ENCODE data around the gene TNFRSF19. TPM values are rescaled to one million over a fixed set of nuclear protein-coding genes. Genes with fewer than 3 reads are reported as not detected.

Gene TNFRSF19
- total and polyA plus RNA-seq, 2 of the 4 experiments (the other 2 are of a cell fraction): 18.6 to 26.3 TPM

DNA sequence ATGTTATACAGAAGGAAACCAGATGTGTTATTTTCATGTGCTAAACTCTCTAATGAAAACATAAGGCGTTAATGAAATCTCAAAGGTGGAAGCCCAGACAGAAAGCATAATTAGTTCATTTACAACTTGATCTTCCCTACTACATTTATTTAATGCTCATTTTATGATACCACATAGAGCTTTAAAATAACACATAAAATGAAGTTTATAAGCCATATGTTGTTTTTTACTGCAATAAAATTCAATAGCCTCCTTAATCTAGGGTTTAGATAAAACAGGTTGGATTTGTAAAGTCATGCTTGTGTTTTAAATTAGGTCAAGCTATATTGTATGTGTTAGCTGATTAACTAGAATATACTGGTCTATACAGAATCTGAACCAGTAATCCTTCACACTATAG lies 81.2 kb downstream of the TNFRSF19 start:
- TF ChIP-seq POLR2A (IDR thresholded peaks at IDR 0.05; ENCODE audit: low read depth, low read length) (no peak), NFE2L2 (IDR thresholded peaks at IDR 0.05; ENCODE audit: low read depth, low read length) (no peak), CHD1 (IDR thresholded peaks at IDR 0.05; ENCODE audit: low read depth, low read length) (no peak), MXI1 (IDR thresholded peaks at IDR 0.05; ENCODE audit: borderline replicate concordance, low read depth, low read length) (no peak), CEBPB (IDR thresholded peaks at IDR 0.05; ENCODE audit: low read depth, low read length) (no peak), RCOR1 (IDR thresholded peaks at IDR 0.05; ENCODE audit: insufficient replicate concordance, low read length) (no peak), MAZ (IDR thresholded peaks at IDR 0.05; ENCODE audit: borderline replicate concordance, low read depth, low read length) (no peak)
- TF ChIP-seq, protein P1, sequence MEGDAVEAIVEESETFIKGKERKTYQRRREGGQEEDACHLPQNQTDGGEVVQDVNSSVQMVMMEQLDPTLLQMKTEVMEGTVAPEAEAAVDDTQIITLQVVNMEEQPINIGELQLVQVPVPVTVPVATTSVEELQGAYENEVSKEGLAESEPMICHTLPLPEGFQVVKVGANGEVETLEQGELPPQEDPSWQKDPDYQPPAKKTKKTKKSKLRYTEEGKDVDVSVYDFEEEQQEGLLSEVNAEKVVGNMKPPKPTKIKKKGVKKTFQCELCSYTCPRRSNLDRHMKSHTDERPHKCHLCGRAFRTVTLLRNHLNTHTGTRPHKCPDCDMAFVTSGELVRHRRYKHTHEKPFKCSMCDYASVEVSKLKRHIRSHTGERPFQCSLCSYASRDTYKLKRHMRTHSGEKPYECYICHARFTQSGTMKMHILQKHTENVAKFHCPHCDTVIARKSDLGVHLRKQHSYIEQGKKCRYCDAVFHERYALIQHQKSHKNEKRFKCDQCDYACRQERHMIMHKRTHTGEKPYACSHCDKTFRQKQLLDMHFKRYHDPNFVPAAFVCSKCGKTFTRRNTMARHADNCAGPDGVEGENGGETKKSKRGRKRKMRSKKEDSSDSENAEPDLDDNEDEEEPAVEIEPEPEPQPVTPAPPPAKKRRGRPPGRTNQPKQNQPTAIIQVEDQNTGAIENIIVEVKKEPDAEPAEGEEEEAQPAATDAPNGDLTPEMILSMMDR (conservative IDR thresholded peaks at IDR 0.05; ENCODE audit: low read depth, low read length): no peak
- Histone ChIP-seq H3K23ac (ENCODE audit: low read depth, low read length) (no peak overlapping the region), H3K14ac (replicated peaks; ENCODE audit: low read depth, low read length) (no peak overlapping the region), H2AK5ac (ENCODE audit: low read depth, low read length) (no peak overlapping the region), H3K9ac (ENCODE audit: low read depth, low read length) (no peak overlapping the region), H2AK9ac (replicated peaks; ENCODE audit: low read depth, low read length, poor library complexity) (no peak overlapping the region), H2AFZ (replicated peaks; ENCODE audit: low read length, poor library complexity) (no peak overlapping the region), H3K27me3 (ENCODE audit: control insufficient read depth, insufficient read depth, low read length) (no peaks in the 10 kb centered on the region), H3K27ac (ENCODE audit: insufficient read depth, low read length) (no peak overlapping the region), H3K56ac (ENCODE audit: extremely low read depth, insufficient read depth, low read length) (no peak overlapping the region), H4K5ac (ENCODE audit: low read depth, low read length) (no peak overlapping the region), H3K4me3 (ENCODE audit: insufficient read depth, low read depth, low read length) (no peak overlapping the region), H2BK20ac (ENCODE audit: low read depth, low read length) (no peak overlapping the region), H3K9me1 (ENCODE audit: insufficient read depth, low read length) (peaks cover 17% of the 10 kb centered on the region), H2BK120ac (ENCODE audit: low read depth, low read length) (no peak overlapping the region), H3K36me3 (ENCODE audit: control insufficient read depth, insufficient read depth, low read length) (peaks cover 9% of the 10 kb centered on the region; the same call in 1 of the 2 replicates), H2BK5ac (ENCODE audit: low read depth, low read length, poor library complexity, severe bottlenecking) (no peak overlapping the region), H3K79me1 (ENCODE audit: low read depth in 1 of 2, low read length in 2 of 2) (peaks cover 11 to 33% of the 10 kb centered on the region in 2 experiments; a peak in 3 of 4 replicates), H4K8ac (ENCODE audit: low read depth in 2 of 2, low read length in 2 of 2) (no peak overlapping the region), H3K9me3 (ENCODE audit: control insufficient read depth, insufficient read depth, low read length) (no peaks in the 10 kb centered on the region), H2BK15ac (ENCODE audit: low read depth, low read length) (no peak overlapping the region), H4K91ac (ENCODE audit: insufficient read depth, low read depth, low read length) (no peak overlapping the region), H3K4me1 (ENCODE audit: control insufficient read depth, insufficient read depth, low read length) (peaks cover 19% of the 10 kb centered on the region), H3K18ac (ENCODE audit: low read depth, low read length) (no peak overlapping the region), H3K4me2 (ENCODE audit: low read depth, low read length) (no peak overlapping the region), H4K20me1 (ENCODE audit: insufficient read depth, low read length) (no peaks in the 10 kb centered on the region), H3K4ac (ENCODE audit: low read depth, low read length) (no peak overlapping the region)
- no TSS peak for BruUV-seq (replicated peaks)
- dilution Hi-C loops (cut with HindIII; ENCODE audit: low sequenced_read_pairs, unreplicated experiment): no loop called here
- no peak for ATAC-seq (ENCODE audit: low read depth)
- ChIA-PET CTCF (interaction anchor here (0.7 kb wide), 1 partner anchor 57 kb away, joined by 4 read pairs; no protein-coding TSS in a partner anchor), POLR2A (ENCODE audit: unreplicated experiment) (no interaction called here)
- no CpG with 5 or more reads among the region's 1 CpG for WGBS, 2 experiments (ENCODE audit: extremely low coverage in 2 of 2, insufficient read length in 1 of 2)
- in situ Hi-C loops (cut with MboI; ENCODE audit: low sequenced_read_pairs): no loop called here
- intact Hi-C loops (cut with micrococcal nuclease): no loop called here
- no peak for DNase-seq

All from IMR-90 (cell line).